ENCODE measurements around the gene SMURF2.
"Not testable (repeated sequence)": the region's sequence is repeated elsewhere in the genome, so short reads cannot be mapped to it uniquely, and the experiment has no call there.

SMURF2 gene

GRCh38 chr17:64667807-64668721, 6.0 kb upstream of the SMURF2 start:
- in situ Hi-C loops (cut with MboI; ENCODE audit: low sequenced_read_pairs) = not testable (repeated sequence)

GRCh38 chr17:64664299-64664981, 2.3 kb upstream of the SMURF2 start:
- in situ Hi-C loops (cut with MboI; ENCODE audit: low sequenced_read_pairs) = not testable (repeated sequence)

- in situ Hi-C loops (cut with MboI; ENCODE audit: low sequenced_read_pairs) = not testable (repeated sequence)
These were observed 1.7 kb upstream of the SMURF2 start for GRCh38 chr17:64663836-64664235.

- in situ Hi-C loops (cut with MboI; ENCODE audit: low sequenced_read_pairs) = no loop called here
These were observed 764 bp upstream of the SMURF2 start for GRCh38 chr17:64662774-64663367.

GRCh38 chr17:64661726-64661975, 456 bp downstream of the SMURF2 start:
- in situ Hi-C loops (cut with MboI; ENCODE audit: low sequenced_read_pairs) = no loop called here

- in situ Hi-C loops (cut with MboI; ENCODE audit: low sequenced_read_pairs) = not testable (repeated sequence)
These were observed 955 bp downstream of the SMURF2 start for GRCh38 chr17:64660978-64661725.

GRCh38 chr17:64660195-64660977, 1.7 kb downstream of the SMURF2 start:
- in situ Hi-C loops (cut with MboI; ENCODE audit: low sequenced_read_pairs) = not testable (repeated sequence)

- in situ Hi-C loops (cut with MboI; ENCODE audit: low sequenced_read_pairs) = no loop called here
These were observed 3.2 kb downstream of the SMURF2 start for GRCh38 chr17:64658931-64659330.

- in situ Hi-C loops (cut with MboI; ENCODE audit: low sequenced_read_pairs) = no loop called here
These were observed 4.4 kb downstream of the SMURF2 start for GRCh38 chr17:64657610-64658125.

- in situ Hi-C loops (cut with MboI; ENCODE audit: low sequenced_read_pairs) = no loop called here
These were observed 6.4 kb downstream of the SMURF2 start for GRCh38 chr17:64655704-64656103.

GRCh38 chr17:64653985-64654355, 8.1 kb downstream of the SMURF2 start:
- in situ Hi-C loops (cut with MboI; ENCODE audit: low sequenced_read_pairs) = no loop called here

- in situ Hi-C loops (cut with MboI; ENCODE audit: low sequenced_read_pairs) = no loop called here
These were observed 8.7 kb downstream of the SMURF2 start for GRCh38 chr17:64653325-64653984.

GRCh38 chr17:64651889-64652288, 10.2 kb downstream of the SMURF2 start:
- in situ Hi-C loops (cut with MboI; ENCODE audit: low sequenced_read_pairs) = no loop called here

- in situ Hi-C loops (cut with MboI; ENCODE audit: low sequenced_read_pairs) = loop anchor here (10.0 kb wide), 1 partner anchor 123 kb away; no protein-coding TSS in a partner anchor
These were observed 13.9 kb downstream of the SMURF2 start for GRCh38 chr17:64648234-64648633.

- in situ Hi-C loops (cut with MboI; ENCODE audit: low sequenced_read_pairs) = loop anchor here (10.0 kb wide), 1 partner anchor 123 kb away; no protein-coding TSS in a partner anchor
These were observed 14.3 kb downstream of the SMURF2 start for GRCh38 chr17:64647817-64648216.

- in situ Hi-C loops (cut with MboI; ENCODE audit: low sequenced_read_pairs) = no loop called here
These were observed 22.6 kb downstream of the SMURF2 start for GRCh38 chr17:64639516-64639915.

GRCh38 chr17:64638552-64639203, 23.4 kb downstream of the SMURF2 start:
- in situ Hi-C loops (cut with MboI; ENCODE audit: low sequenced_read_pairs) = no loop called here

- in situ Hi-C loops (cut with MboI; ENCODE audit: low sequenced_read_pairs) = no loop called here
These were observed 26.3 kb downstream of the SMURF2 start for GRCh38 chr17:64635647-64636305.

- in situ Hi-C loops (cut with MboI; ENCODE audit: low sequenced_read_pairs) = no loop called here
These were observed 27.9 kb downstream of the SMURF2 start for GRCh38 chr17:64634218-64634617.
